Peyer's patch (tissue), 4 donors: ENCODE measurements around the gene DOCK8. TPM values are rescaled to one million over a fixed set of nuclear protein-coding genes. Genes with fewer than 3 reads are reported as not detected.

Experiments used
- DNase-seq, 3 donors: peaks; one replicate each; pipeline ENCODE4 v3.0.0-alpha.2; 2017 to 2019
- H3K27ac ChIP-seq, 4 donors: fragments of 200-600 bp; sonication (generic); one replicate each; pipeline ENCODE4 v1.5.1; 2016 to 2019
- H3K27me3 ChIP-seq, 2 donors: fragments of 200-600 bp; sonication (generic); one replicate each; pipeline ENCODE4 v1.5.1; 2019
- H3K36me3 ChIP-seq, 3 donors: fragments of 200-600 bp; sonication (generic); one replicate each; pipeline ENCODE4 v1.5.1; 2016 to 2019
- H3K4me1 ChIP-seq, 4 donors: fragments of 200-600 bp; sonication (generic); one replicate each; pipeline ENCODE4 v1.5.1; 2016 to 2019
- H3K4me3 ChIP-seq, 4 donors: fragments of 200-600 bp; sonication (generic); 1 replicate in 3 of 4; 2 replicates in 1 of 4; pipeline ENCODE4 v1.5.1; 2016 to 2019; ENCODE audit warnings: mild to moderate bottlenecking in 1 of 4
- H3K9me3 ChIP-seq, 4 donors: fragments of 200-600 bp; sonication (generic); one replicate each; pipeline ENCODE4 v1.5.1; 2016 to 2019; ENCODE audit warnings: mild to moderate bottlenecking in 1 of 4
- POLR2A ChIP-seq, 2 donors: fragments of 450-650 bp; IDR thresholded peaks; one replicate each; pipeline ENCODE4 v1.5.1; 2017; ENCODE audit warnings: antibody characterized with exemption in 2 of 2, mild to moderate bottlenecking in 2 of 2, moderate library complexity in 2 of 2
- total RNA-seq, 4 donors: library from RNA; depleted of rRNA; stranded (reverse); fragments of >200 nt; gene quantifications; one replicate each; pipeline ENCODE4 v1.1.0, GENCODE V29; 2016
- TF ChIP-seq, protein P1 (sequence below), 6 experiments: fragments of 450-650 bp in 4 of 6; fragments of 200-600 bp in 2 of 6; sonication (generic) in 1 of 6; IDR thresholded peaks; one replicate each; pipeline ENCODE4 v1.5.1; 2017 to 2019; ENCODE audit warnings: antibody characterized with exemption in 6 of 6, mild to moderate bottlenecking in 3 of 6, moderate library complexity in 1 of 6

The DOCK8 gene
- total RNA-seq, 4 donors from 2014 or later, result 14.4 to 119 (median 19.9) TPM

GRCh38 chr9:335373-335772 is 120.7 kb downstream of the DOCK8 start:
- no peak overlapping the region for H3K4me3 ChIP-seq
- DNase-seq, result no peak
- H3K4me1 ChIP-seq, result no peaks in the 10 kb centered on the region
- TF ChIP-seq, protein P1, sequence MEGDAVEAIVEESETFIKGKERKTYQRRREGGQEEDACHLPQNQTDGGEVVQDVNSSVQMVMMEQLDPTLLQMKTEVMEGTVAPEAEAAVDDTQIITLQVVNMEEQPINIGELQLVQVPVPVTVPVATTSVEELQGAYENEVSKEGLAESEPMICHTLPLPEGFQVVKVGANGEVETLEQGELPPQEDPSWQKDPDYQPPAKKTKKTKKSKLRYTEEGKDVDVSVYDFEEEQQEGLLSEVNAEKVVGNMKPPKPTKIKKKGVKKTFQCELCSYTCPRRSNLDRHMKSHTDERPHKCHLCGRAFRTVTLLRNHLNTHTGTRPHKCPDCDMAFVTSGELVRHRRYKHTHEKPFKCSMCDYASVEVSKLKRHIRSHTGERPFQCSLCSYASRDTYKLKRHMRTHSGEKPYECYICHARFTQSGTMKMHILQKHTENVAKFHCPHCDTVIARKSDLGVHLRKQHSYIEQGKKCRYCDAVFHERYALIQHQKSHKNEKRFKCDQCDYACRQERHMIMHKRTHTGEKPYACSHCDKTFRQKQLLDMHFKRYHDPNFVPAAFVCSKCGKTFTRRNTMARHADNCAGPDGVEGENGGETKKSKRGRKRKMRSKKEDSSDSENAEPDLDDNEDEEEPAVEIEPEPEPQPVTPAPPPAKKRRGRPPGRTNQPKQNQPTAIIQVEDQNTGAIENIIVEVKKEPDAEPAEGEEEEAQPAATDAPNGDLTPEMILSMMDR (IDR thresholded peaks at IDR 0.05), result no peak
- TF ChIP-seq POLR2A (IDR thresholded peaks at IDR 0.05), result no peak
- peaks cover 0 to 20% (median 0%) of the 10 kb centered on the region in 3 donors for H3K36me3 ChIP-seq
- no peaks in the 10 kb centered on the region for H3K27me3 ChIP-seq
- H3K9me3 ChIP-seq, result no peaks in the 10 kb centered on the region
- no peak overlapping the region for H3K27ac ChIP-seq

GRCh38 chr9:336039-336438 is 121.4 kb downstream of the DOCK8 start:
- Histone ChIP-seq H3K9me3 (no peaks in the 10 kb centered on the region), H3K36me3 (peaks cover 0 to 20% (median 0%) of the 10 kb centered on the region in 3 donors), H3K27me3 (no peaks in the 10 kb centered on the region), H3K4me1 (no peaks in the 10 kb centered on the region), H3K27ac (no peak overlapping the region), H3K4me3 (no peak overlapping the region)
- DNase-seq, result no peak
- no peak for TF ChIP-seq POLR2A (IDR thresholded peaks at IDR 0.05)
- TF ChIP-seq, protein P1 (IDR thresholded peaks at IDR 0.05), result no peak

DNA sequence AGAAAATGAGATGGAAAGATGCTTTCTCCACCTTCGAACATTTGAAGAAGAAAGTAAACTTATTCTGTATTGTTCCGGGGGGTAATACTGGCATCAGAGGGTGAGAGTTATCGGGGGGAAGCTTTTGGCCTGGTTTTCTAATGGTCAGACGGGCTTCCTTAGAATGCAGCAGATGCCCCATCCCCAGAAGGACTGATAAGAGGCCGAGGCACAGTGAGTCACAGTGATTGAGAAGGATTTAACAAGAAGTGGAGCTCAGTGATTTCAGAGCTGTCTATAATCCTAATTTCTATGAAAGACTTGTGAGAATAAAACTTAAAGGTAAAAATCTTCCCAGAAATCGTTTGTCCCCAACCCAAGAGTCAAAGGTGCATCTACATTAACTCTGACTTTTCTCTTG is 123.9 kb downstream of the DOCK8 start:
- no peak overlapping the region for H3K27ac ChIP-seq
- no peak for TF ChIP-seq POLR2A (IDR thresholded peaks at IDR 0.05)
- TF ChIP-seq, protein P1 (IDR thresholded peaks at IDR 0.05), result no peak
- no peak for DNase-seq
- H3K27me3 ChIP-seq, result no peaks in the 10 kb centered on the region
- no peak overlapping the region for H3K4me3 ChIP-seq
- H3K9me3 ChIP-seq, result no peaks in the 10 kb centered on the region
- no peaks in the 10 kb centered on the region for H3K4me1 ChIP-seq
- H3K36me3 ChIP-seq, result peaks cover 0 to 22% (median 0%) of the 10 kb centered on the region in 3 donors

DNA sequence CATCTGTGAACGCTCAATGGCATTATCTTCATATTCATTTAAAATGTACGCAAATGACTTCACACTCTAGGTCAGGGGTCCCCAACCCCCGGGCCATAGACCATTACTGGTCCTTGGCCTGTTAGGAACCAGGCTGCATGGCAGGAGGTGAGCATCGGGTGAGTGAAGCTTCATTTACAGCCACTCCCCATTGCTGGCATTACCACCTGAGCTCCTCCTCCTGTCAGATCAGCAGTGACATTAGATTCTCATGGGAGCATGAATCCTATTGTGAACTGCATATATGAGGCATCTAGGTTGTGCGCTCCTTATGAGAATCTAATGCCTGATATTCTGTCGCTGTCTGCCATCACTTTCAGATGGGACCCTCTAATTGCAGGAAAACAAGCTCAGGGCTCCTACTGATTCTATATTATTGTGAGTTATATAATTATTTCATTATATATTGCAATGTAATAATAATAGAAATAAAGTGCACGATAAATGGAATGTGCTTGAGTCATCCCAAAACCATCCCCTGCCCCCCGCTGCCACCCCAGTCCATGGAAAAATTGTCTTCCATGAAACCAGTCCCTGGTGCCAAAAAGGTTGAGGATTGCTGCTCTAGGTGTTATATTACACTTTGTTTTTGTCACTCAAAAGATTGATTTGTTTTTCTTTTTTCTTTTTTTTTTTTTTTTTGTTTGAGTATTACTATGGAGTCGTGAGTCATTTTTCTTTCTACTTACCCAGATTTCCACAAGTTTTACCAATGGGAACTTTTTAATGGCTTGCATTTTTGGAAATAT is 127.2 kb downstream of the DOCK8 start:
- TF ChIP-seq, protein P1 (IDR thresholded peaks at IDR 0.05), result no peak
- no peak for TF ChIP-seq POLR2A (IDR thresholded peaks at IDR 0.05)
- H3K36me3 ChIP-seq, result peaks cover 0 to 16% (median 0%) of the 10 kb centered on the region in 3 donors
- H3K27me3 ChIP-seq, result no peaks in the 10 kb centered on the region
- no peaks in the 10 kb centered on the region for H3K9me3 ChIP-seq
- no peak overlapping the region for H3K4me3 ChIP-seq
- H3K4me1 ChIP-seq, result no peaks in the 10 kb centered on the region
- DNase-seq, result no peak
- H3K27ac ChIP-seq, result no peak overlapping the region

DNA sequence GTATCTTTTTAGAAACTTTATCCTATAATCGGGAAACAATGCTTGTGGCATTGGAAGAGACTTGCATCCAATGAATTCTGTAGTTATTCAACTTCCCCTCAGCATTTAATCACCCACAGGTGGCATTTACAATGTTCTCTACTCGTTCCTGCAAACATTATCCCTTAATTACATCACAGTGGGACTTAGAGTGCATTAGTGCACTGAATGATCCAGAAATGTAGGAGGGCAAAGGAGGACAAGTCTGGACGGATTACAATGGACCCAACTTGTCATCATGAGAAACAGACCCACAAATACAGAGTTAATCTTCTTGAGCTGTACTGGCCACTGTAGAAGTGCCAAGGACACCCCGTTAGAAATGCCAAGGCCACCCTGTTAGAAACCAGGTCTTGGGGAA is 129.1 kb downstream of the DOCK8 start:
- H3K9me3 ChIP-seq, result no peaks in the 10 kb centered on the region

More for the DNA sequence above, 129.1 kb downstream of the DOCK8 start:
- TF ChIP-seq POLR2A (IDR thresholded peaks at IDR 0.05), result no peak
- TF ChIP-seq, protein P1 (IDR thresholded peaks at IDR 0.05), result no peak
- Histone ChIP-seq H3K4me3 (no peak overlapping the region), H3K36me3 (peaks cover 0 to 13% (median 0%) of the 10 kb centered on the region in 3 donors), H3K27me3 (no peaks in the 10 kb centered on the region), H3K4me1 (no peaks in the 10 kb centered on the region), H3K27ac (no peak overlapping the region)
- DNase-seq, result no peak
